Lung microvascular endothelial cell (primary cell): ENCODE measurements around the gene GABRD. TPM values are rescaled to one million over a fixed set of nuclear protein-coding genes. Genes with fewer than 3 reads are reported as not detected.

Experiments
- DNase-seq, 2 donors: peaks; one replicate each; pipeline versions ENCODE4 v3.0.0 to v3.0.0-alpha.2; 2010; ENCODE audit warnings: low read depth in 2 of 2
- total RNA-seq: library from RNA; depleted of rRNA; stranded (reverse); fragments of >200 nt; gene quantifications from 2 replicates; pipeline ENCODE4 v1.2.1, GENCODE V29; 2014

GABRD gene
- total RNA-seq, 1 donor from 2014 or later: 0.20 TPM

DNA sequence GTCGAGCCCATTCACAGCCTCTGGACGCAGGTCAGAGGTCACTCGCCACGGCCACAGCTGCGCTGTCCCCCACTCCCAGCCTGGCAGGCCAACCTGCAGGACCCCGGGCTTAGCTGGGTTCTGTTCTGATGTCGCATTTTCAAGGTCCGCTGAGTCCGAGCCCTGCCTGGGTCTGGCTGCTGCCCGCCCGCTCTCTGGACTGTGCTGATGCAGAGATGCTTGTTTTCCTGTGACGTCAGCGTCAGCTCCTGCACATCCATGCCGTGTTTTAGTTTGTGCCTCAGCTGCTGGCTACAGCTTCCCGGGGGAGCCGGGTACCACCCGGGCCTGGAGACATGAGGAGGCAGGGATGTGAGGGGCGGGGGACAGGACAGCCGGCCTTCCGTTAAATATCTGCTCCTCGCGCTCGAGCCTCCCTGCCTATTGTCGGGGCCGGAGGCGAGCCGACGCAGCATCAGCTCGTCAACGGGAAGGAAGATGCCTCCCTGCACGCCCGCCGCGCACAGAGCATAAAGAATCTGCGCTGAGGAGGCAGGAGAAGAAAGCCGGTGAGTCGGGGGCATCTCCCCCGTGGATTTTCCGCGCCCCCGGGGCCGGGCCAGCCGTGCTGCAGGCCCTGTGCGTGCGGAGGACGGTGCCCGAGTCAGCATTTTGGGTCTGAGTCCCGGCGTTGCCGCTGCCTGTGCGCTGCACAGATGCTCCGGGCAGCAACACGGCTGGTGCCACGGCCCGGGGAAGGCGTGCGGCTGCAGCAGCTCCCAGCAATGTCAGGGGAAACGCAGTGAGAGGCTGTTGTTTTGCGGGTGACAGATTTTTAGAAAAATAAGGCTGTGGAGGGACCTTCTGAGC lies 54.5 kb downstream of the GABRD start:
- DNase-seq: no peak

- no peak for DNase-seq
Observed at GRCh38 chr1:2074396-2074795, 55.3 kb downstream of the GABRD start.

DNA sequence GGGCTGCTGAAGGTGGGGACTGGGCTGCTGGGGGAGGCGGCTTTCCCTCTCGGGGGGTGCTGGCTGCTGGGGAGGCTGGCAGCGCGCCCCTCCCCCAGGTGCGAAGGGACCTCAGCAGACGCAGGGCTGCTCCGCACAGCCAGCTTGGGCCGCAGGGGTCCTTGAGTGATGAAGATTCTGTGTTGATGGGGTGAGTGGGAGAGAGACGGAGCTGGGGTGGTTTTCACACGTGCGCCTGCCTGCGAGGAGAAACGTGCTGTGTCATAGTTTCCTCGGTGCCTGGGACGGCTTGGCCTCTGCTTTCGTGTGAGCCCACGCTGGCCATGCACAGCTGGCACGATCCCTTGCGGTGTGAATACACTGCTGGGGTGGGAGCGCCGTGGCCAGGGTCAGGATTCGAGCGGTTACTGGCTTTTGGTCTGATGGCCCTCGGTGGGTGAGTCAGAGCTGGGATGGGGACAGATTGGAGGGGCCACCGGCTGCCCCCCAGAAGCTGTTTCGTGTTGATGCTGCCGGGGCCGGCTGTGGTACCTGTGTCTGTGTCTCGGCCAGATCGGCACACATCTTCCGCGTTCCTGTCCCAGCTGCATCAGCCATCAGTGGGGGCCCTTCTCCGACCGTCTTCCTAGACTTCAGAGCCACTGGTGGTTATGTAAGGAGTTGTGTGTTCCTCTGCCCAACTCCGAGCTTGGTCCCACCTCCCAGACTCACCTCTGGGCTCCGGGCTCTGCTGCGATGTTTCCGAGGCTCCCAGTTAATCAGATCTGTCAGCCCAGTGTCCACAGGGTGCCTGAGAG lies 56.0 kb downstream of the GABRD start:
- DNase-seq: no peak

DNA sequence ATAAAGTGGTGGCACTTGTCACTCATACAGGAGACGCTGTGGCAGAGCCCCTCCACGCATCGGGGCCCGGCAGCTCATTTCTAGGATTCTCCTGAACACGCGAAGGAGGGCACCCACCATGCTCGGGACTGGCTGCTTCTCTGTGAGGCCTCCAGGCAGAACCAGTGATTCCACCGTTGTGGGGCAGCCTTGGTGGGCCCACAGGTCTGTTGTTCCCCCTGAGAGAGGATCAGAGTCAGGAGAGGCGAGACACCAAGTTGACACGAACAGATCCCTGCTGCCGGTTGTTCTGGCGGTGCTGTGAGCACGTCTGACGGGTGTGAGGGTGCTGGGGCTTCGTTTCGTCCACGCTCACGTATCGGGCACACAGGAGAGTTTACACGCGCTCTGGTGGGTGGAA lies 57.7 kb downstream of the GABRD start:
- DNase-seq: no peak

DNA sequence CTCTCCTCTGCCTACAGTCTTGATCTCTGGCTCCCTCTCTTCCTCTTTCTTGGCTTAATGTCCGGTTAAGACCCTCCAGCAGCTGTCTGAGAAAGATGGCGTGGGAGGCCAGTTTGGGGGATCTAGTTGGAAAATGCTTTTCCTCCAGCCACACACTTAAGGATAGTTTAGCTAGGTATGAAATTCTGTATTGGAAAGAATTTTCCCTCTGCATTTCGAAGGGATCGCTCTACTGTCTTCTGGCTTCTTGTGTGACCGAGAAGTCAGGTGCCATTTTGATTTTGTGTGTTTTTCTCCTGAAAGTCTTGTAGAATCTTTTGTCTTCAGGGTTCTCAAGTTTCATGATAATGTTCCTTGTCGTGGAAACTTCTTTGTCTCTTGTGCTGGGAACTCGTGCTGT lies 59.0 kb downstream of the GABRD start:
- no peak for DNase-seq

GRCh38 chr1:2079396-2080085 lies 60.4 kb downstream of the GABRD start:
- DNase-seq: no peak

GRCh38 chr1:2080140-2080539 lies 61.0 kb downstream of the GABRD start:
- no peak for DNase-seq

Other genes starting within 250 kb of the GABRD start
- 25.3 and 34.7 TPM in 2 replicates for gene NADK, start 240.9 kb upstream of the GABRD start, total RNA-seq
- 72.4 and 93.5 TPM in 2 replicates for gene GNB1, start 128.3 kb upstream of the GABRD start, total RNA-seq
- gene CALML6, start 104.1 kb upstream of the GABRD start, total RNA-seq: not detected in 2 replicates
- gene TMEM52, start 100.1 kb upstream of the GABRD start, total RNA-seq: under 0.01 and 0.20 TPM in 2 replicates
- not detected in 2 replicates for gene CFAP74, start 15.6 kb upstream of the GABRD start, total RNA-seq
- 14.2 and 29.8 TPM in 2 replicates for gene PRKCZ, start 31.1 kb downstream of the GABRD start, total RNA-seq
- 14.8 and 19.8 TPM in 2 replicates for gene FAAP20, start 175.4 kb downstream of the GABRD start, total RNA-seq
- gene SKI, start 209.0 kb downstream of the GABRD start, total RNA-seq: 11.8 and 18.3 TPM in 2 replicates